K562 (cell line): Measurements from ENCODE around the gene JUNB. TPM values are rescaled to one million over a fixed set of nuclear protein-coding genes. Genes with fewer than 3 reads are reported as not detected.

Experiments used
- ATF1 ChIP-seq, 2 experiments: fragments of 450-650 bp in 1 of 2; IDR thresholded peaks; 2 replicates each; pipeline ENCODE4 v1.6.1; 2016; ENCODE audit warnings: missing compliant biosample characterization in 1 of 2, missing genetic modification characterization in 1 of 2
- ELF1 ChIP-seq: fragments of 200-800 bp; sonication (Bioruptor generic); IDR thresholded peaks from 2 replicates; pipeline ENCODE4 v1.6.1; 2016; ENCODE audit warnings: missing genetic modification characterization, missing compliant biosample characterization
- GATAD2B ChIP-seq: fragments of 450-650 bp; IDR thresholded peaks from 2 replicates; pipeline ENCODE4 v1.6.1; 2017; ENCODE audit warnings: mild to moderate bottlenecking, borderline replicate concordance
- MED1 ChIP-seq: sonication (generic); formaldehyde crosslinking; IDR thresholded peaks from 2 replicates; pipeline ENCODE4 v1.8.1; 2023; ENCODE audit warnings: missing genetic modification reagents, borderline replicate concordance
- MYC ChIP-seq, 2 experiments: fragments of 250-450 bp in 1 of 2; sonication (Bioruptor Pico) in 1 of 2; IDR thresholded peaks; 2 replicates each; pipeline versions ENCODE4 v1.5.1 to v1.6.1; 2012 to 2021; ENCODE audit warnings: low read depth in 2 of 2, borderline replicate concordance in 1 of 2, improper control_type of control experiment in 1 of 2, low read length in 1 of 2, mild to moderate bottlenecking in 1 of 2, moderate library complexity in 1 of 2
- NEUROD1 ChIP-seq: fragments of 150-350 bp; IDR thresholded peaks from 2 replicates; pipeline ENCODE4 v1.6.1; 2014; ENCODE audit warnings: borderline replicate concordance, low read length, low read depth; ENCODE audit not compliant: partially characterized antibody
- NR2C2 ChIP-seq, 2 experiments: fragments of 200-800 bp in 1 of 2; sonication (Bioruptor generic) in 1 of 2; sonication (generic) in 1 of 2; formaldehyde crosslinking in 1 of 2; IDR thresholded peaks; 2 replicates each; pipeline versions ENCODE4 v1.6.1 to v1.8.0; 2016 to 2022; ENCODE audit warnings: mild to moderate bottlenecking in 1 of 2, missing compliant biosample characterization in 1 of 2, missing genetic modification characterization in 1 of 2, missing genetic modification reagents in 1 of 2
- PRPF4 ChIP-seq: fragments of 200-400 bp; formaldehyde crosslinking; IDR thresholded peaks from one replicate; pipeline ENCODE4 v1.6.1; 2017; ENCODE audit warnings: low read length, low read depth, mild to moderate bottlenecking; ENCODE audit not compliant: insufficient read depth, poor library complexity, severe bottlenecking
- RAD51 ChIP-seq: fragments of 450-650 bp; IDR thresholded peaks from 2 replicates; pipeline ENCODE4 v1.7.1; 2016; ENCODE audit warnings: low read depth, mild to moderate bottlenecking, borderline replicate concordance
- RBM25 ChIP-seq: fragments of 200-400 bp; formaldehyde crosslinking; IDR thresholded peaks from 2 replicates; pipeline ENCODE4 v1.6.1; 2018; ENCODE audit warnings: low read length, low read depth, moderate library complexity; ENCODE audit not compliant: severe bottlenecking
- SAP30 ChIP-seq: fragments of 200-600 bp; sonication (generic); IDR thresholded peaks from 2 replicates; pipeline ENCODE4 v1.6.1; 2012; ENCODE audit warnings: borderline replicate concordance, low read depth, mild to moderate bottlenecking, moderate library complexity, low read length, control low read depth, inconsistent platforms; ENCODE audit not compliant: insufficient read depth, poor library complexity, severe bottlenecking
- SP2 ChIP-seq: IDR thresholded peaks from 2 replicates; pipeline ENCODE4 v1.6.1; 2011; ENCODE audit warnings: mild to moderate bottlenecking, low read depth, low read length, moderate library complexity; ENCODE audit not compliant: poor library complexity, severe bottlenecking; ENCODE audit errors: extremely low read depth
- VEZF1 ChIP-seq: fragments of 200-800 bp; sonication (Bioruptor generic); IDR thresholded peaks from 2 replicates; pipeline ENCODE4 v1.6.1; 2017; ENCODE audit warnings: missing genetic modification characterization, missing compliant biosample characterization
- ZNF512 ChIP-seq: IDR thresholded peaks from 2 replicates; pipeline ENCODE4 v1.6.1; 2016; ENCODE audit warnings: missing genetic modification characterization, missing compliant biosample characterization
- ZNF609 ChIP-seq: sonication (generic); formaldehyde crosslinking; IDR thresholded peaks from 2 replicates; pipeline ENCODE4 v1.8.1; 2023; ENCODE audit warnings: missing genetic modification reagents, mild to moderate bottlenecking, borderline replicate concordance
- ZNF75A ChIP-seq: fragments of 450-650 bp; formaldehyde crosslinking; IDR thresholded peaks from 2 replicates; pipeline ENCODE4 v1.4.0; 2020; ENCODE audit warnings: mild to moderate bottlenecking
- polyA plus RNA-seq, 8 experiments: library from polyadenylated mRNA; depleted of rRNA in 4 of 8; stranded (reverse) in 5 of 8; unstranded in 3 of 8; fragments of >200 nt; fragmentation: Nextera tagmentation in 2 of 8; fragmentation: Illumina TruSeq in 1 of 8; extraction: Ambion mirVana in 2 of 8; extraction: Trizol in 1 of 8; gene quantifications; 2 replicates each; pipeline versions ENCODE4 v1.2.1 to v1.2.3, GENCODE V29; 2011 to 2014; ENCODE audit warnings: inconsistent platforms in 1 of 8, missing spikeins in 1 of 8
- total RNA-seq, 7 experiments: library from RNA; depleted of rRNA in 6 of 7; stranded (reverse); fragments of >200 nt in 6 of 7; fragmentation: Illumina TruSeq in 2 of 7; extraction: Trizol in 2 of 7; gene quantifications; 2 replicates each; pipeline versions ENCODE4 v1.2.1 to v1.2.3, GENCODE V29; 2011 to 2021; ENCODE audit warnings: low replicate concordance in 1 of 7

Gene JUNB
- total and polyA plus RNA-seq, 9 of the 15 experiments (the other 6 are each of a cell fraction or from before 2014, with no cell fraction given): 0.23 to 88.1 (median 13.1) TPM

- TF ChIP-seq SAP30: no peak
- no peak for TF ChIP-seq MED1 (CRISPR knock-in tag)
- no peak for TF ChIP-seq ZNF75A (CRISPR knock-in tag)
- TF ChIP-seq NEUROD1: no peak
- no peak for TF ChIP-seq NR2C2 (CRISPR knock-in tag; IDR thresholded peaks at IDR 0.05)
- no peak for TF ChIP-seq NR2C2 (tag; IDR thresholded peaks at IDR 0.05)
- TF ChIP-seq GATAD2B: no peak
- no peak for TF ChIP-seq ELF1 (tag)
- TF ChIP-seq PRPF4: no peak
- TF ChIP-seq ATF1 (CRISPR knock-in tag; IDR thresholded peaks at IDR 0.05): no peak
- no peak for TF ChIP-seq ATF1 (tag; IDR thresholded peaks at IDR 0.05)
- TF ChIP-seq MYC (IDR thresholded peaks at IDR 0.05; ENCODE audit: low read depth, low read length): peak; percentile 28; the same call in 1 of the 2 replicates
- peak; percentile 70; the same call in 1 of the 2 replicates for TF ChIP-seq MYC (CRISPR knock-in tag; IDR thresholded peaks at IDR 0.05; ENCODE audit: borderline replicate concordance, low read depth)
- TF ChIP-seq RBM25: no peak
- TF ChIP-seq ZNF512 (tag): no peak
- no peak for TF ChIP-seq ZNF609 (CRISPR knock-in tag)
- no peak for TF ChIP-seq VEZF1 (CRISPR knock-in tag)
- TF ChIP-seq RAD51: peak; percentile 90
- no peak for TF ChIP-seq SP2
These were observed 16.4 kb upstream of the JUNB start, which contains the start of gene HOOK2 (continued) for GRCh38 chr19:12774588-12775555.
